Measurements from ENCODE around the gene FGGY. TPM values are rescaled to one million over a fixed set of nuclear protein-coding genes. Genes with fewer than 3 reads are reported as not detected.

The FGGY gene
- total RNA-seq, 1 experiment from 2014 or later: 14.6 TPM

- DNase-seq: no peak
- H3K27me3 Mint-ChIP-seq (ENCODE audit: low read depth): no peaks in the 10 kb centered on the region
Measured at GRCh38 chr1:59499273-59499942, 202.5 kb downstream of the FGGY start.

More at GRCh38 chr1:59499273-59499942, 202.5 kb downstream of the FGGY start:
- Histone ChIP-seq H2AK5ac (ENCODE audit: insufficient read length, low read length) (no peak overlapping the region), H4K5ac (ENCODE audit: insufficient read length, low read depth, low read length) (no peak overlapping the region), H3K27ac (ENCODE audit: insufficient read length, low read depth, low read length) (no peak overlapping the region), H2BK20ac (ENCODE audit: low read depth, low read length, poor library complexity, severe bottlenecking) (no peak overlapping the region), H3K14ac (ENCODE audit: insufficient read depth, low read length) (no peak overlapping the region), H3K4ac (ENCODE audit: low read depth, low read length) (no peak overlapping the region), H3K23me2 (ENCODE audit: insufficient read length, low read depth, low read length, poor library complexity, severe bottlenecking) (no peaks in the 10 kb centered on the region), H3K4me1 (ENCODE audit: insufficient read depth, low read length) (peaks cover 3% of the 10 kb centered on the region; the same call in 1 of the 2 replicates), H2BK15ac (ENCODE audit: low read depth, low read length) (no peak overlapping the region), H3K9me3 (ENCODE audit: control insufficient read depth, low read depth, low read length) (no peaks in the 10 kb centered on the region), H3K79me2 (ENCODE audit: insufficient read depth, low read length) (no peaks in the 10 kb centered on the region), H3K56ac (ENCODE audit: insufficient read length, low read depth, low read length) (no peak overlapping the region), H2BK120ac (ENCODE audit: low read depth, low read length, poor library complexity, severe bottlenecking) (no peak overlapping the region), H2AFZ (ENCODE audit: low read length) (no peak overlapping the region), H2BK12ac (ENCODE audit: insufficient read length, low read depth, low read length) (no peak overlapping the region), H3T11ph (ENCODE audit: low read length) (no peak overlapping the region), H4K8ac (replicated peaks; ENCODE audit: insufficient read length, low read depth, low read length) (no peak overlapping the region), H4K91ac (ENCODE audit: insufficient read length, low read depth, low read length) (no peak overlapping the region), H3K27me3 (ENCODE audit: insufficient read depth, low read length) (no peaks in the 10 kb centered on the region), H3K23ac (ENCODE audit: insufficient read length, low read depth, low read length) (no peak overlapping the region), H3K79me1 (ENCODE audit: insufficient read depth, low read depth, low read length, poor library complexity, severe bottlenecking) (no peaks in the 10 kb centered on the region), H3K4me2 (ENCODE audit: insufficient read depth, insufficient read length, low read length) (no peak overlapping the region), H3K9ac (ENCODE audit: extremely low read depth, insufficient read length, low read length) (no peak overlapping the region), H3K18ac (ENCODE audit: insufficient read length, low read depth, low read length) (no peak overlapping the region), H4K20me1 (ENCODE audit: control insufficient read depth, insufficient read depth, insufficient read length) (no peaks in the 10 kb centered on the region), H2BK5ac (ENCODE audit: insufficient read length, low read length) (no peak overlapping the region)
- Mint-ChIP-seq H3K4me1 (peaks cover 10 to 12% of the 10 kb centered on the region in 2 experiments; a peak in 3 of 4 replicates), H3K27ac (no peak overlapping the region), H3K36me3 (ENCODE audit: insufficient read depth in 1 of 3, low read depth in 3 of 3) (peaks cover 0 to 7% (median 0%) of the 10 kb centered on the region in 3 experiments; a peak in 2 of 7 replicates), H3K4me3 (no peak overlapping the region), H3K9me3 (peaks cover 0 to 2% of the 10 kb centered on the region in 2 experiments; a peak in 2 of 5 replicates)
- TF ChIP-seq CTCF (conservative IDR thresholded peaks at IDR 0.05): no peak
- WGBS (ENCODE audit: extremely low coverage, insufficient read length, low lambda C conversion rate): no CpG with 5 or more reads among the region's 5 CpGs
